GM18861 (cell line): ENCODE measurements around the gene CIZ1.

Experiments
- ATAC-seq: cut with Tn5 transposase; IDR thresholded peaks from one replicate; pipeline ENCODE4 v1.9.1; 2021; ENCODE audit not compliant: unreplicated experiment

The CIZ1 gene

GRCh38 chr9:128214571-128215490, 23.5 kb upstream of the CIZ1 start:
- no peak for ATAC-seq

GRCh38 chr9:128213746-128214497, 22.6 kb upstream of the CIZ1 start:
- no peak for ATAC-seq

GRCh38 chr9:128211981-128212281, 20.6 kb upstream of the CIZ1 start:
- no peak for ATAC-seq

GRCh38 chr9:128211186-128211980, 20.0 kb upstream of the CIZ1 start:
- no peak for ATAC-seq

GRCh38 chr9:128208946-128209669, 17.7 kb upstream of the CIZ1 start:
- ATAC-seq: no peak

DNA sequence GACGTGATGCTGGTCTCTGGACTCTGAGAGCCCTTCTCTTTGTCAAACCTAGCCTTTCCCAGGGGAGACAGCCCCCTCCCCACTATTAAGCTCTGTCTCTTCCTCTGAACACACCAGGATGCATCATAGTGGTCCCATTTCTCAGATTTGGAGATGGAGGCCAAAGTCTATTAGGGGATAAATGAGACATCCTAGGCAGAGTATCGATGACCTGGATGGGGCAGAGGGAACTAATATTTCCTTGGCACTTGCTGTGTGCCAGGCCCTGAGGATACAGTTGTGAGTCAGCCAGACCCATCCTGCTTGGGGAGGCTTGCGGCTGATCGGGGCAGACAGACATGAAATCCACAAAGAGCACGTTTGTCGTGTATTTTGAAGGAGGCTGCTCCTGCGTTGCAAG, 17.0 kb upstream of the CIZ1 start:
- ATAC-seq: no peak

DNA sequence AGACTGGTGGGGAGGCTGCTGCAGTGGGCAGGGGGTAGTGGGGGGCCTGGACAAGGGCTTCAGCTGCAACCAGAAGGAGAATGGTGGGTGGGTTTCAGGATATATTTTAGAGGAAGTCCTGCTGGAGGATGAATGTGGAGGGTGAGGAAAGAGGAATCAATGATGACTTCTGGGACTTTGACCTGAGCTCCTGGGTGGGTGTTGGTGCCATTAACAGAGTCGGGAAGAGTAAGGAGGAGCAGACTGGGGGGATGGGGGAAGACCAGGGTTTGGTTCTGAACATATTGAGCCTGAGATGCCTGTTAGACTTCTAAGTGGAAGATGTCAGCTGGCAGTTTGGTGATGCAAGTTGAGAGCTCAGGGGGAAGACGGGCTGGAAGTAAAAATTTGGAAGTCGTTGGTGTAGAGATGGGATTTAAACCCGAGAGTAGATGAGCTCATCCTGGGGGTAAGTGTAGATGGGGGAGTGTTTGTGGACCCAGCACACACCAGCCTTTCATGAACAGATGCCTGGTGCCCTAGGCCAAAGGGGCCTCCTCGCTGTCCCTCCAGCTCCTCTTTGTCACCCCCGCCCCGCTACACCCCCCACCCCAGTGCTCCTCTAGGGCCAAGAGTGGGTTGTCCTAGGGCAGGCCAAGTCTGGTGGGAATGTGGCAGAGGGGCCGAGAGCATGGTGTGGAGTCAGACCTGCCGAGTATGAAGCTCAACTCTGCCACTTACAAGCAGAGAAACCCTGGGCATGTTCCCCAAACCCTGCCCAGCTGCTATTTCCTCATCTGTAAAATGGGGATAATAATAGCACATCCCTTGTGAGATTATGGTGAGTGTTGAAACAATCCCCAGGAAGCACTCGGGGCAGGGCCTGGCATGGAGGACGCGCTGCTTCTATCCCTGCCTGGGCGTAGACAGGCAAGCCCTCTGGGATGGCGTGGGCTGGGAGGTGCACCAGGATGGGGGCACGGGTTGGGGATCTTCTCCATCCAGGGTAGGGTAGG, 15.8 kb upstream of the CIZ1 start:
- ATAC-seq: no peak

GRCh38 chr9:128206484-128206883, 15.1 kb upstream of the CIZ1 start:
- no peak for ATAC-seq

GRCh38 chr9:128205296-128205944, 14.0 kb upstream of the CIZ1 start:
- ATAC-seq: no peak

DNA sequence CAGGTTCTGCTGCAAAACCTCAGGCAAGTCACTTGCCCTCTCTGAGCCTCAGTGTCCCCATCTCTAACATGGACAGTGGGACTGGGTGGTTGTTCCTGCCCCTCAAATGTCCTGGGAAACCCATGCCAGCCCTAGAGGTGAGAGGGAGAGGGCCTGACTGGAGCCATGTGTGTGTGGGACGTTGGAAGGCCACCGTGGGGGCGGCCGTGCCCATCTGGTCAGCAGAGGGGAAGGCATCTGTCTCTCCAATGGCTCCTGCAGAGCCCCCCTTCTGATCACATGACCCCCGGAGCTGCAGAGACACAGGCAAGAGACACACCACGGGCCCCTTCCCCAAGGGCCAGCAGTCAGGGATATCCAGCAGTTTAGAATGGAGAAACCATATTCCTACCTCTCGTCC, 13.5 kb upstream of the CIZ1 start:
- ATAC-seq: no peak

GRCh38 chr9:128203707-128204551, 12.6 kb upstream of the CIZ1 start:
- ATAC-seq: no peak

GRCh38 chr9:128203024-128203706, 11.8 kb upstream of the CIZ1 start, which contains the start of gene DNM1:
Gene DNM1, plus strand, starts transcription at chr9:128203379. Its CDS starts 92 bp downstream, at chr9:128203471.
- ATAC-seq: no peak

DNA sequence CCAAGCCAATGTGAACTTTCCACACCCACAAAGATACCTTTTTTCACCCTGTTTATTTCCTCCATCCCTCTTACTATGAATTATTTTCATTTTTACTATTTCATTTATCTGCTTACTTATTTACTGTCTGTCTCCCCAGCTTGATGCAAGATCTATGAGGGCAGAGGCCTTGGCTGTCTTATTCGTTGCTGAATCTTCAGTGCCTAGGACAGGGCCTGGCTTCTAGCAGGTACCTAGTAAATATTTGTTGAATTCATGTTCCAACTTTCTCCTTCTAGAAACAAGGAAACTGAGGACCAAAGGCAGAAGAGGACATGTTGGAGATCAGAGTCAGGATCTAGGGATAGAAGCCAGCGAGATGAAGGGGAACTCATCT, 11.3 kb upstream of the CIZ1 start:
- no peak for ATAC-seq

DNA sequence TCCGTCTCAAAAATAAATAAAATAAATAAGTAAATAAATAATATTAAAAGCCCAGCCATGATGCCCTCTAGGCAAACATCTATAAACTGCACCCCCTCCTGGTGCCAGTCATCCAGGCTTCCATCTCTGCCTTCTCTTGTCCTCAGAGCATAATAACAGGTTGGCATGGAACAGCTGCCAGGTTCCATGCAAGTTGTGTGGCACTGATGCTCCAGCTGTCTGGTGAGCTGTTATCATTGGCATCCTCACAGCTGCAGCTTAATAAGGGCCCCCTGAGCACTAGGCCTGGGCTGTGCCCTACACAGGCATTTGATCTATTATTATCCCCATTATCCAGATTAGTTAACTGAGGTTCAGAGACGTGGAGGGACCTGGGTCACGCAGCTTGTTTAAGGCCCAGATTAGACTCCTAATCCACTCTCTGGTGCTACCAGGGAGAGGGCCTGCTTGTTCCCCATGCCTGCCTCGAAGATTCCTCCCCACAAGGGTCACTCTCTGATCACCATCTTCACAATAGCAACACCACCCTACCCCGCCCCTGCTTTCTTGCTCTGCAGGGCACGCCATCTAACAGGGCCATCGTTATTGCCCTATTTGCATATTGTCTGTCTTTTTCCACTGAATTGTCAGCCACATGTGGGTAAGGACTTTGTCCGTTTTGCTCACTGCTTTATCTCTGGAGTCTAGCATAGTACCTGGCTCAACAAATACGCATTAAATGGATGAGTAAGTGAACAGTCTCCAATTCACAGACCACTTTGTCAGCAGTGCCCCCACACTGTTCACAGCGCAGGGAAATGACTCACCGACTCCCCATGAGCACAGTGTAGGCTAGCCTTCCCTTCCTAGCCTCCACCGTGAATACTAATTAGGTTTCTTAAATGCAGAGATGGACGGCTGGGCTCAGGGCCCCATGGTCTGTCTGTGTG, 10.3 kb upstream of the CIZ1 start:
- ATAC-seq: no peak

DNA sequence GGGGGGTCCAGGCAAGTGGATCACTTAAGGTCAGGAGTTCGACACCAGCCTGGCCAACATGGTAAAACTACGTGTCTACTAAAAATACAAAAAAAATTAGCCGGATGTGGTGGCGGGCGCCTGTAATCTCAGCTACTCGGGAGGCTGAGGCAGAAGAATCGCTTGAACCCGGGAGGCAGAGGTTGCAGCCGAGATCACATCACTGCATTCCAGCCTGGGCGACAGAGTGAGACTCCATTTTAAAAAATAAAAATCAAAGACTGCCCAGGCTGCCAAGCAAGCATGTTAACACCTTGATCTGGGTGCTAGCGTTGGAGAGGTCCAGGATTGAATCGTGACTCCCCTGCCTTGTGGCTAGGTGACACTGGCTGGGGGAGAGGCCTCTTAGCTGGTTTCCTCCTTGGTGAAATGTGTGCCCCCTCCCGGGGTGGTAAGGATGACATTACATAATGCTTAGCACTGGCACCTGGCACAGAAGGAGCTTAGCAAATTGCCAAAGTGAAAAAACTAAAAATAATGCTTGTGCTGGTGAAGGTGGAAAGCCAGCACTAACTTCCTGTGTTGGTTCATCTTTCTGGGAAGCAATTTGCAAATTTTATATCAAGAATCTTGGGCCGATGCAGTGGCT, 2.2 kb upstream of the CIZ1 start:
- no peak for ATAC-seq
